GM12891 (cell line): ENCODE measurements around the gene BNIP3.

ENCODE experiments used
- PAX5 ChIP-seq: IDR thresholded peaks from 2 replicates; pipeline ENCODE4 v1.6.1; 2011; ENCODE audit warnings: low read length, moderate library complexity, mild to moderate bottlenecking; ENCODE audit not compliant: insufficient read depth, severe bottlenecking
- POLR2AphosphoS5 ChIP-seq: IDR thresholded peaks from 2 replicates; pipeline ENCODE4 v1.6.1; 2011; ENCODE audit warnings: low read depth, low read length, control low read depth
- TAF1 ChIP-seq: IDR thresholded peaks from 2 replicates; pipeline ENCODE4 v1.6.1; 2011; ENCODE audit warnings: low read depth, low read length, control low read depth

DNA sequence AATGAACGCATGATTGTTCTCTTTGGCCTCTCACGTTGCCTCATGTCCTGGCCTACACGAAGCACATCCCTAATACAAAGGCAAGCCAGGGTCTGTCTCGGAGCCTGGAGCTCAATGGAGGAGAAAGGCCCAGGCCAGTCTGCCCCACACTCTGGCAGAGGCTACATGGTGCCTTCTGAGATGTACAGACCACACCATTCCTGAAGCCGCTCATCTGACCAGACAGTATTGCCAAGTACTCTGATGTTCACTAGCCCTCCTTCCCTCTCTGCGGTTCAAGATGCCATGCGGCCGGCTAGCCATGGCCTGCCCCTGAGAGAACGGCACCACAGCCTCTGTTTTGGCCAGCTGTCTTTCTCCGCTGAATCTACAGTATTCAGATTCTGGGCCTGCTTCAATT is 5.9 kb downstream of the BNIP3 start:
- TF ChIP-seq TAF1 (no peak), PAX5 (no peak), POLR2AphosphoS5 (no peak)
